ENCODE measurements around the gene PLA2G4B. TPM values are rescaled to one million over a fixed set of nuclear protein-coding genes. Genes with fewer than 3 reads are reported as not detected.

Gene PLA2G4B
- total and polyA plus RNA-seq, 10 of the 15 experiments (the other 5 are each of a cell fraction or from before 2014, with no cell fraction given) = 0.22 to 6.6 (median 2.9) TPM

DNA sequence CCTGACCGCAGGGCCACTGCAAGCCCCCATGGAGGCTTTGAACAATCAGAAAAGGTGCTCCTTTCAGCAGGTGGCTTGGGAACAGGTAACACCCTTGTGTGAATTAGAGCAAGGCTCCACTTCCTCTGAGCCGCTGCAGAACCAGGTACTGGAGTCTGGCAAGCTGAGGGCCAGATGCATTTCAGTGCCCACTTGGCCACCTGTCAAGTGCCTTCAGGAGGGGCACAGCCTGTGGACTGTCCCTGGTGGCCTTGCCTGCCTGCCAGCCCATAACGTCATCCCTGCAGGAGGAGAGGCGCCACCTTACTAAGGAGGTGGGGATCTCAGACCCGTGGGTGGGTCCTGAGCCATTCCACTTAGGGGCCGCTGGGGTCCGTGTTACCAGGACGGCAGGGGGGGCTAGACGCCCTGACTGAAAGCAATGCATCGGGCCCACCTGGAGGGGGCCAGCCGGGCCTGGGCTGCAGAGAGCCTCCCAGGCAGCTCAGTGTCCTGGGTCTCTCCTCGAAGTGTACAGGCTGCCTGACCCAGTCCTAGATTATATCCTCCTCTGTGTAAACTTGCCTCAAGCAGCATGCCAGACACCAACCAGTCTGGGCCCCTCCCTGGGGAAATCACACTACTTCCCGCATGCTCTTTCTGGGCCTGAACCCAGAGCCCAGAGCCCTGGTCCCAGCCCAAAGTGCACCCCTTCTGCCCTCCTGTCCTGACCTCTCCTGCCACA lies 39.1 kb downstream of the PLA2G4B start:
- no TSS peak for BruUV-seq (replicated peaks)
- DNase-seq (ENCODE audit: low read depth, low spot score) = no peak
- H3K4me3 ChIP-seq = no peak overlapping the region
- H2AFZ ChIP-seq (ENCODE audit: control insufficient read depth, low read depth, low read length) = no peak overlapping the region
- peaks cover 0 to 2% of the 10 kb centered on the region in 2 experiments; a peak in 2 of 4 replicates for H3K27me3 ChIP-seq (replicated peaks in 1 of 2; ENCODE audit: control insufficient read depth in 2 of 2, insufficient read depth in 2 of 2, low read length in 1 of 2)
- no peaks in the 10 kb centered on the region for H3K79me2 ChIP-seq (ENCODE audit: control insufficient read depth, insufficient read depth, low read length)
- ChIA-PET SMC1A (ENCODE audit: uncharacterized antibody, unreplicated experiment) (interaction anchor here (1.1 kb wide), 1 partner anchor 9 kb away, joined by 4 read pairs; no protein-coding TSS in a partner anchor), CTCF (interaction anchor here (0.7 kb wide), 1 partner anchor 27 kb away, joined by 4 read pairs; no protein-coding TSS in a partner anchor), POLR2A (no interaction called here), RAD21 (ENCODE audit: unreplicated experiment) (no interaction called here)
- intact Hi-C loops (cut with micrococcal nuclease; ENCODE audit: unreplicated experiment) (no loop called here), in situ Hi-C loops (cut with MboI) (no loop called here)
- FAIRE-seq = no peak
- no peaks in the 10 kb centered on the region for H4K20me1 ChIP-seq (ENCODE audit: control insufficient read depth, insufficient read depth)
- no peaks in the 10 kb centered on the region for H3K36me3 ChIP-seq (ENCODE audit: control insufficient read depth in 2 of 2, insufficient read depth in 2 of 2, low read length in 1 of 2)
- no peaks in the 10 kb centered on the region for H3K9me3 ChIP-seq (replicated peaks; ENCODE audit: control insufficient read depth, insufficient read depth, low read length)
- no peak overlapping the region for H3K4me2 ChIP-seq (ENCODE audit: control insufficient read depth, insufficient read depth)
- TF ChIP-seq, protein P1, sequence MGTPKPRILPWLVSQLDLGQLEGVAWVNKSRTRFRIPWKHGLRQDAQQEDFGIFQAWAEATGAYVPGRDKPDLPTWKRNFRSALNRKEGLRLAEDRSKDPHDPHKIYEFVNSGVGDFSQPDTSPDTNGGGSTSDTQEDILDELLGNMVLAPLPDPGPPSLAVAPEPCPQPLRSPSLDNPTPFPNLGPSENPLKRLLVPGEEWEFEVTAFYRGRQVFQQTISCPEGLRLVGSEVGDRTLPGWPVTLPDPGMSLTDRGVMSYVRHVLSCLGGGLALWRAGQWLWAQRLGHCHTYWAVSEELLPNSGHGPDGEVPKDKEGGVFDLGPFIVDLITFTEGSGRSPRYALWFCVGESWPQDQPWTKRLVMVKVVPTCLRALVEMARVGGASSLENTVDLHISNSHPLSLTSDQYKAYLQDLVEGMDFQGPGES (IDR thresholded peaks at IDR 0.05) = no peak
- TF ChIP-seq LARP7 (IDR thresholded peaks at IDR 0.05) (no peak), SUZ12 (IDR thresholded peaks at IDR 0.05; ENCODE audit: unreplicated experiment) (no peak), RCOR1 (conservative IDR thresholded peaks at IDR 0.05; ENCODE audit: low read depth, low read length) (no peak), SIN3A (IDR thresholded peaks at IDR 0.05; ENCODE audit: low read depth, low read length) (no peak), POLR2A (IDR thresholded peaks at IDR 0.05; ENCODE audit: low read depth, low read length) (no peak), NFIC (IDR thresholded peaks at IDR 0.05; ENCODE audit: low read depth, low read length) (no peak)
- TF ChIP-seq, protein P2, sequence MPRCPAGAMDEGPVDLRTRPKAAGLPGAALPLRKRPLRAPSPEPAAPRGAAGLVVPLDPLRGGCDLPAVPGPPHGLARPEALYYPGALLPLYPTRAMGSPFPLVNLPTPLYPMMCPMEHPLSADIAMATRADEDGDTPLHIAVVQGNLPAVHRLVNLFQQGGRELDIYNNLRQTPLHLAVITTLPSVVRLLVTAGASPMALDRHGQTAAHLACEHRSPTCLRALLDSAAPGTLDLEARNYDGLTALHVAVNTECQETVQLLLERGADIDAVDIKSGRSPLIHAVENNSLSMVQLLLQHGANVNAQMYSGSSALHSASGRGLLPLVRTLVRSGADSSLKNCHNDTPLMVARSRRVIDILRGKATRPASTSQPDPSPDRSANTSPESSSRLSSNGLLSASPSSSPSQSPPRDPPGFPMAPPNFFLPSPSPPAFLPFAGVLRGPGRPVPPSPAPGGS (IDR thresholded peaks at IDR 0.05; ENCODE audit: borderline replicate concordance, insufficient read depth, low read depth, low read length, poor library complexity, severe bottlenecking) = no peak
- TF ChIP-seq, protein P3, sequence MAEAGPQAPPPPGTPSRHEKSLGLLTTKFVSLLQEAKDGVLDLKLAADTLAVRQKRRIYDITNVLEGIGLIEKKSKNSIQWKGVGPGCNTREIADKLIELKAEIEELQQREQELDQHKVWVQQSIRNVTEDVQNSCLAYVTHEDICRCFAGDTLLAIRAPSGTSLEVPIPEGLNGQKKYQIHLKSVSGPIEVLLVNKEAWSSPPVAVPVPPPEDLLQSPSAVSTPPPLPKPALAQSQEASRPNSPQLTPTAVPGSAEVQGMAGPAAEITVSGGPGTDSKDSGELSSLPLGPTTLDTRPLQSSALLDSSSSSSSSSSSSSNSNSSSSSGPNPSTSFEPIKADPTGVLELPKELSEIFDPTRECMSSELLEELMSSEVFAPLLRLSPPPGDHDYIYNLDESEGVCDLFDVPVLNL (IDR thresholded peaks at IDR 0.05; ENCODE audit: low read depth, low read length) = no peak
- TF ChIP-seq, protein P4, sequence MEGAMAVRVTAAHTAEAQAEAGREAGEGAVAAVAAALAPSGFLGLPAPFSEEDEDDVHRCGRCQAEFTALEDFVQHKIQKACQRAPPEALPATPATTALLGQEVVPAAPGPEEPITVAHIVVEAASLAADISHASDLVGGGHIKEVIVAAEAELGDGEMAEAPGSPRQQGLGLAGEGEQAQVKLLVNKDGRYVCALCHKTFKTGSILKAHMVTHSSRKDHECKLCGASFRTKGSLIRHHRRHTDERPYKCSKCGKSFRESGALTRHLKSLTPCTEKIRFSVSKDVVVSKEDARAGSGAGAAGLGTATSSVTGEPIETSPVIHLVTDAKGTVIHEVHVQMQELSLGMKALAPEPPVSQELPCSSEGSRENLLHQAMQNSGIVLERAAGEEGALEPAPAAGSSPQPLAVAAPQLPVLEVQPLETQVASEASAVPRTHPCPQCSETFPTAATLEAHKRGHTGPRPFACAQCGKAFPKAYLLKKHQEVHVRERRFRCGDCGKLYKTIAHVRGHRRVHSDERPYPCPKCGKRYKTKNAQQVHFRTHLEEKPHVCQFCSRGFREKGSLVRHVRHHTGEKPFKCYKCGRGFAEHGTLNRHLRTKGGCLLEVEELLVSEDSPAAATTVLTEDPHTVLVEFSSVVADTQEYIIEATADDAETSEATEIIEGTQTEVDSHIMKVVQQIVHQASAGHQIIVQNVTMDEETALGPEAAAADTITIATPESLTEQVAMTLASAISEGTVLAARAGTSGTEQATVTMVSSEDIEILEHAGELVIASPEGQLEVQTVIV (IDR thresholded peaks at IDR 0.05; ENCODE audit: borderline replicate concordance, partially characterized antibody) = no peak
- TF ChIP-seq, protein P5, sequence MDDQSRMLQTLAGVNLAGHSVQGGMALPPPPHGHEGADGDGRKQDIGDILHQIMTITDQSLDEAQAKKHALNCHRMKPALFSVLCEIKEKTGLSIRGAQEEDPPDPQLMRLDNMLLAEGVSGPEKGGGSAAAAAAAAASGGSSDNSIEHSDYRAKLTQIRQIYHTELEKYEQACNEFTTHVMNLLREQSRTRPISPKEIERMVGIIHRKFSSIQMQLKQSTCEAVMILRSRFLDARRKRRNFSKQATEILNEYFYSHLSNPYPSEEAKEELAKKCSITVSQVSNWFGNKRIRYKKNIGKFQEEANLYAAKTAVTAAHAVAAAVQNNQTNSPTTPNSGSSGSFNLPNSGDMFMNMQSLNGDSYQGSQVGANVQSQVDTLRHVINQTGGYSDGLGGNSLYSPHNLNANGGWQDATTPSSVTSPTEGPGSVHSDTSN (IDR thresholded peaks at IDR 0.05; ENCODE audit: insufficient replicate concordance, low read depth, low read length) = no peak
- H3K27ac ChIP-seq (ENCODE audit: control insufficient read depth, insufficient read depth) = no peak overlapping the region
- ATAC-seq = no peak; the same call in 2 of the 3 replicates
- H3K4me1 ChIP-seq (ENCODE audit: control insufficient read depth, insufficient read depth, low read length) = no peaks in the 10 kb centered on the region
- no peak overlapping the region for H3K9ac ChIP-seq (ENCODE audit: control insufficient read depth, insufficient read depth, low read length)
- 36% methylated on average over 13 of the region's 13 CpGs for WGBS (ENCODE audit: insufficient coverage, insufficient replicate concordance, low lambda C conversion rate, missing lambda C conversion rate)

Measured in GM12878 (cell line).